ENCODE results near the gene ARAP2. TPM values are rescaled to one million over a fixed set of nuclear protein-coding genes. Genes with fewer than 3 reads are reported as not detected.

Gene ARAP2
- total RNA-seq, 4 donors from 2014 or later = 12.4 to 23.4 (median 14.4) TPM

DNA sequence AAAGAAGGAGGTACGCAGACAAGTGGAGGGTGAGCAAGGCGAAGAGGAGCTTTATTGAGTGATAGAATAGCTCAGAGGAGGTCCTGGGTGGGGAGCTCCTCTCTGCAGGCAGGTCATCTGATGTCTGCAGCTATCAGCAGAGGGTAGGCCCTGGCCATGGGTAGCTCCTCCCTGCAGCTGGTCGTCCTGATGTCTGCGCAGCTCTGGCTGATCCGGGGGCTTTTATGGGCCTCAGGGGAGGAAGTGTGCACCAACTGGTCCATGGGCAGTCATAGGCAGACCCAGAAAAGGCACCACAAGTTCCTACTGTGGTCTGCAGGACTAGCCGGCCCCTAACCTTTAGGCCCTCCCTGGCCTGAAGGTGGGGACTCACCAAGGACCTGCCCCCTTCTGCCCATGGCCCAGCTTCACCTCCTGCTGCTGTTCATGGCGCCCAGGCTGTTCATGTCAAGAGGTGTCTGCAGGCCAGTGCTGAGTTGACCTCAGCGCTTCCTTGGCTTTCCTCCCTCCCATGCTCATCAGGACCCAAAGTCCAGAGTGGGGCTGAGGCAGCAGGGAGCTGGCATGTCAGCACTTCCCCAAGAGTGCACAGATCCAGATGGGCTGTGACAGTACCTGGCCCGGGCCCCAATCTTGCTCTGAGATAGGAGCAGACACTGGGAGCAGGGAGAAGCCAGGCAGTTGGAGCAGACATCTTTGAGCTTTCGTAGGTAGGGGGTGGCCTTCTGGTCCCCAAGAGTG, 46.1 kb downstream of the ARAP2 start:
- WGBS, 2 donors (ENCODE audit: low coverage in 1 of 2) = 83% methylated on average over 3 of the region's 10 CpGs; no CpG with 5 or more reads in 1 of the 2 donors
- no peaks in the 10 kb centered on the region for H3K27me3 ChIP-seq
- H3K27ac ChIP-seq = no peak overlapping the region
- H3K9me3 ChIP-seq = no peaks in the 10 kb centered on the region
- TF ChIP-seq POLR2AphosphoS5 (IDR thresholded peaks at IDR 0.05) = no peak
- TF ChIP-seq, protein P1, sequence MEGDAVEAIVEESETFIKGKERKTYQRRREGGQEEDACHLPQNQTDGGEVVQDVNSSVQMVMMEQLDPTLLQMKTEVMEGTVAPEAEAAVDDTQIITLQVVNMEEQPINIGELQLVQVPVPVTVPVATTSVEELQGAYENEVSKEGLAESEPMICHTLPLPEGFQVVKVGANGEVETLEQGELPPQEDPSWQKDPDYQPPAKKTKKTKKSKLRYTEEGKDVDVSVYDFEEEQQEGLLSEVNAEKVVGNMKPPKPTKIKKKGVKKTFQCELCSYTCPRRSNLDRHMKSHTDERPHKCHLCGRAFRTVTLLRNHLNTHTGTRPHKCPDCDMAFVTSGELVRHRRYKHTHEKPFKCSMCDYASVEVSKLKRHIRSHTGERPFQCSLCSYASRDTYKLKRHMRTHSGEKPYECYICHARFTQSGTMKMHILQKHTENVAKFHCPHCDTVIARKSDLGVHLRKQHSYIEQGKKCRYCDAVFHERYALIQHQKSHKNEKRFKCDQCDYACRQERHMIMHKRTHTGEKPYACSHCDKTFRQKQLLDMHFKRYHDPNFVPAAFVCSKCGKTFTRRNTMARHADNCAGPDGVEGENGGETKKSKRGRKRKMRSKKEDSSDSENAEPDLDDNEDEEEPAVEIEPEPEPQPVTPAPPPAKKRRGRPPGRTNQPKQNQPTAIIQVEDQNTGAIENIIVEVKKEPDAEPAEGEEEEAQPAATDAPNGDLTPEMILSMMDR (IDR thresholded peaks at IDR 0.05) = no peak
- TF ChIP-seq POLR2A (IDR thresholded peaks at IDR 0.05) = no peak
- no peak for TF ChIP-seq EP300 (IDR thresholded peaks at IDR 0.05)
- H3K4me1 ChIP-seq = no peaks in the 10 kb centered on the region
- peak; percentile 36 for ATAC-seq
- H3K36me3 ChIP-seq = no peaks in the 10 kb centered on the region
- no peak overlapping the region for H3K4me3 ChIP-seq

DNA sequence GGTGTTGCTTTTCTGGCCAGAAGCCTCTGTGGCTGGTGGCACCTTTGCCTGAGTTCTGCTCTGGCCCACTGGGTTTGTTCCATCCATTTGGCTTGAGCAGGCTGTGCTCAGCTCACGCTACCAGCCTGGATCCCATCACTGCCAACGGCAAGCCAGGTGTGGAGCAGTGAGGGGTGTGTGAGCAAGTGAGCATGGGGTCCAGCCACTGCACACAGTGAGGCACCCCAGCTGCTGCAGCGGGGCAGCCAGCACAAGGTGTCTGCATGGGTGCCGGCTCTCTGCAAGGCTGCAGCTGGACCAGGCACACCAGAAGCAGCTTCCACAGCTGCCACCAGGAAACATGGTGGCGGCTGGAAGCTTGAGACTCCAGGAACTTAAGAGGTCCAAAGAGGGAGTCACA, 46.8 kb downstream of the ARAP2 start:
- Histone ChIP-seq H3K9me3 (no peaks in the 10 kb centered on the region), H3K27me3 (no peaks in the 10 kb centered on the region), H3K4me1 (no peaks in the 10 kb centered on the region), H3K27ac (no peak overlapping the region), H3K4me3 (no peak overlapping the region), H3K36me3 (no peaks in the 10 kb centered on the region)
- no peak for ATAC-seq
- TF ChIP-seq, protein P1 (IDR thresholded peaks at IDR 0.05) = no peak
- 100% methylated on average over 2 of the region's 5 CpGs; no CpG with 5 or more reads in 1 of the 2 donors for WGBS, 2 donors (ENCODE audit: low coverage in 1 of 2)

DNA sequence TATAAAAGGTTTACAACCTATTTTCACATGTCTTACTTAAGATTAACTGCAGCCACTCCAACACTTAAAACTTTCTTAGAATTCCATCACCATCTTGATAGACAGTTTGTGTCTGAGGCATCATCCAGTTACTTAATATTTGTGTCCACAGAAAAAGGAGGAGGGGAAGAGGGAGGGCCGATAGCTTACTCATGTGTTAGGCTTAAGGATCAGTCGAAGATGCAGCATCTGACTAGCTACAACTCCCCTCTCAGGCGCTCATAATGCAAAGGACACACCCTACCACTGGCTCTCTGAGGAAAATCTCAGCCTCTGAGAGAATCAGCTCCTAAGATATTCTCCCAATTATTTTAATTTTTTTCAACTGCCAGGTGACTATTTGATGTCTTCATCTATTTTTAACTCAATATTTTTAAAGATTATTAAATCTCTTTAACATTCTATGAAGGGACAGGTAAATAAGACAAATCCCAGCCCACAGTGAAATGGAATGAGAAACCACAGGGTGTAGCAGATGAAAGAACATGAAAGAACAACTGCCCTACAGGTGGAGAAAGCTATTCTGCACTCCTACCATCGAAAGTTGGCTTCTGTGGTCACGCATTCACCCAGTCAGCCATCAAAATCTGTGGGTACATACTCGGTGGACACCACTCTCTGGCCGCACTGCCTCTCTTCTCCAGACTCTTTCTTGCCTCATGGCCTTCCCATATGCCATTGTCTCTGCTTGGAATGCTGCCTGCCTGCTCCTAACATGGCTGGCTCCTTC, 48.0 kb downstream of the ARAP2 start:
- Histone ChIP-seq H3K4me1 (no peaks in the 10 kb centered on the region), H3K27me3 (no peaks in the 10 kb centered on the region), H3K27ac (no peak overlapping the region), H3K9me3 (no peaks in the 10 kb centered on the region), H3K4me3 (no peak overlapping the region), H3K36me3 (no peaks in the 10 kb centered on the region)
- no peak for ATAC-seq
- no peak for TF ChIP-seq EP300 (IDR thresholded peaks at IDR 0.05)
- TF ChIP-seq, protein P1 (IDR thresholded peaks at IDR 0.05) = no peak
- no peak for TF ChIP-seq POLR2A (IDR thresholded peaks at IDR 0.05)
- TF ChIP-seq POLR2AphosphoS5 (IDR thresholded peaks at IDR 0.05) = no peak
- 86 to 98% methylated on average over 6 to 7 of the region's 7 CpGs for WGBS, 2 donors (ENCODE audit: low coverage in 1 of 2)

DNA sequence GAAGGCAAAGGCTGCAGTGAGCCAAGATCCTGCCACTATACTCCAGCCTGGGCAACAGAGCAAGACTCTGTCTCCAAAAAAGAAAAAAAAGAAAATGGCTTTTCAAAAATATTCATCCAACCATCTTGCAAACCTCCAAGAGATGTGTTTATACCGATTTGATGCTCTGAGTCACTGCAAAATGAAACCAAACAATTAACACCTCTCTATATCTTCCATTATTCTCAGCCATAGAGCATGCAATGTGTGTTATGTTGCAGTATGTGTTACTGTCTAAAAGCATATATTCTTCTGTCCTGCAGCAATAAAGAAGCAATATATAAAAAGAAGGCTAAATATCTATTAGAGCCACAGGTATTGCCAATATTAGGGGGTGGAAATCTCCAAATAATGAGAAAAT, 51.4 kb downstream of the ARAP2 start:
- no peaks in the 10 kb centered on the region for H3K9me3 ChIP-seq
- WGBS, 2 donors (ENCODE audit: low coverage in 1 of 2) = 77 to 86% methylated on average over 1 of the region's 1 CpG
- H3K27me3 ChIP-seq = no peaks in the 10 kb centered on the region
- ATAC-seq = no peak
- H3K4me1 ChIP-seq = no peaks in the 10 kb centered on the region
- no peak overlapping the region for H3K27ac ChIP-seq
- TF ChIP-seq, protein P1 (IDR thresholded peaks at IDR 0.05) = no peak
- TF ChIP-seq POLR2AphosphoS5 (IDR thresholded peaks at IDR 0.05) (no peak), EP300 (IDR thresholded peaks at IDR 0.05) (no peak), POLR2A (IDR thresholded peaks at IDR 0.05) (no peak)
- H3K4me3 ChIP-seq = no peak overlapping the region
- no peaks in the 10 kb centered on the region for H3K36me3 ChIP-seq

All from gastroesophageal sphincter (tissue), 4 donors.